Muscle of arm (tissue), 12 donors: ENCODE measurements around the gene CYTH1. TPM values are rescaled to one million over a fixed set of nuclear protein-coding genes. Genes with fewer than 3 reads are reported as not detected.

ENCODE experiments used
- DNase-seq: peaks from one replicate; pipeline ENCODE4 v3.0.0-alpha.2; 2013
- polyA plus RNA-seq, 12 donors: library from polyadenylated mRNA; unstranded; fragments of 120-200 nt; gene quantifications; one replicate each; pipeline ENCODE4 v1.2.1, GENCODE V29; 2013; ENCODE audit not compliant: insufficient read length in 12 of 12

Gene CYTH1
- polyA plus RNA-seq, 12 donors = 18.7 to 48.9 (median 24.0) TPM; not detected in 1

- no peak for DNase-seq
These were observed 87.1 kb downstream of the CYTH1 start for GRCh38 chr17:78694805-78695531.

GRCh38 chr17:78693346-78694083 is 88.6 kb downstream of the CYTH1 start:
- no peak for DNase-seq

- DNase-seq = no peak
These were observed 89.5 kb downstream of the CYTH1 start for GRCh38 chr17:78692460-78693010.

GRCh38 chr17:78689029-78689428 is 93.0 kb downstream of the CYTH1 start:
- no peak for DNase-seq

GRCh38 chr17:78687944-78688343 is 94.1 kb downstream of the CYTH1 start:
- no peak for DNase-seq

- no peak for DNase-seq
These were observed 94.9 kb downstream of the CYTH1 start for GRCh38 chr17:78687125-78687524.

- no peak for DNase-seq
These were observed 98.0 kb downstream of the CYTH1 start for GRCh38 chr17:78684026-78684425.

- DNase-seq = no peak
These were observed 98.6 kb downstream of the CYTH1 start for GRCh38 chr17:78683408-78683961.

- no peak for DNase-seq
These were observed 99.7 kb downstream of the CYTH1 start for GRCh38 chr17:78682363-78682762.

- no peak for DNase-seq
These were observed 101.6 kb downstream of the CYTH1 start for GRCh38 chr17:78680436-78680835.

- no peak for DNase-seq
These were observed 102.3 kb downstream of the CYTH1 start for GRCh38 chr17:78679495-78680395.

GRCh38 chr17:78678711-78679110 is 103.4 kb downstream of the CYTH1 start:
- no peak for DNase-seq

GRCh38 chr17:78678222-78678557 is 103.9 kb downstream of the CYTH1 start:
- DNase-seq = no peak

GRCh38 chr17:78677303-78678221 is 104.5 kb downstream of the CYTH1 start:
- no peak for DNase-seq

GRCh38 chr17:78676412-78677302 is 105.4 kb downstream of the CYTH1 start:
- DNase-seq = no peak

GRCh38 chr17:78675836-78676235 is 106.2 kb downstream of the CYTH1 start:
- DNase-seq = no peak

- no peak for DNase-seq
These were observed 106.8 kb downstream of the CYTH1 start for GRCh38 chr17:78675316-78675616.

GRCh38 chr17:78674595-78675315 is 107.3 kb downstream of the CYTH1 start:
- no peak for DNase-seq

GRCh38 chr17:78674156-78674555 is 107.9 kb downstream of the CYTH1 start:
- no peak for DNase-seq
